Panc1 (cell line): Measurements from ENCODE around the gene NFATC2. TPM values are rescaled to one million over a fixed set of nuclear protein-coding genes. Genes with fewer than 3 reads are reported as not detected.

Experiments
- ATAC-seq: fragments of 200-7000 bp; cut with Tn5 transposase; 2 replicates; pipeline ENCODE4 v1.9.1; 2020; ENCODE audit warnings: mild to moderate bottlenecking, moderate library complexity
- BruUV-seq: library from RNA; stranded (reverse); fragments of 400-500 nt; replicated peaks from 2 replicates; lab custom pipeline; 2021; lab: Mats Ljungman, UMichigan
- CTCF ChIA-PET: fragments of 300-600 bp; sonication (Branson Sonifier 250); formaldehyde crosslinking; loops from one replicate; lab custom pipeline; 2022; ENCODE audit warnings: antibody characterized with exemption; lab: Charles Lee
- POLR2A ChIA-PET: fragments of 300-600 bp; sonication (Branson Sonifier 250); formaldehyde crosslinking; loops from one replicate; lab custom pipeline; 2022; ENCODE audit warnings: antibody characterized with exemption; lab: Charles Lee
- DNase-seq: peaks from one replicate; pipeline ENCODE4 v3.0.0-alpha.2; 2010; ENCODE audit warnings: low read depth, low spot score
- H3K27ac ChIP-seq: 2 replicates; pipeline ENCODE4 v1.5.1; 2011; ENCODE audit warnings: mild to moderate bottlenecking, low read length, inconsistent platforms
- H3K27me3 ChIP-seq: fragments of 200-500 bp; sonication (Bioruptor generic); 2 replicates; pipeline ENCODE4 v1.6.0; 2014; ENCODE audit warnings: low read length, inconsistent platforms; ENCODE audit not compliant: control insufficient read depth, insufficient read depth
- H3K36me3 ChIP-seq: fragments of 200-500 bp; sonication (Bioruptor generic); 2 replicates; pipeline ENCODE4 v1.5.1; 2014; ENCODE audit warnings: inconsistent platforms, mild to moderate bottlenecking, low read length, moderate library complexity; ENCODE audit not compliant: control insufficient read depth, insufficient read depth
- H3K4me1 ChIP-seq: 2 replicates; pipeline ENCODE4 v1.5.1; 2011; ENCODE audit warnings: inconsistent platforms, mild to moderate bottlenecking, low read length, moderate library complexity; ENCODE audit not compliant: control insufficient read depth, insufficient read depth
- H3K4me3 ChIP-seq, 2 experiments: 2 replicates each; pipeline ENCODE4 v1.5.1; 2011 to 2012; ENCODE audit warnings: low read depth in 2 of 2, low read length in 2 of 2, mild to moderate bottlenecking in 2 of 2, inconsistent platforms in 1 of 2, moderate library complexity in 1 of 2
- H3K9me3 ChIP-seq: fragments of 200-500 bp; sonication (Bioruptor generic); 2 replicates; pipeline ENCODE4 v1.5.1; 2014; ENCODE audit warnings: low read depth, mild to moderate bottlenecking, inconsistent platforms, low read length, moderate library complexity; ENCODE audit not compliant: control insufficient read depth, insufficient read depth
- CTCF ChIP-seq: fragments of 450-650 bp; IDR thresholded peaks from 2 replicates; pipeline ENCODE4 v1.5.1; 2017; ENCODE audit warnings: mild to moderate bottlenecking
- POLR2AphosphoS5 ChIP-seq: IDR thresholded peaks from 2 replicates; pipeline ENCODE4 v1.6.1; 2012; ENCODE audit warnings: mild to moderate bottlenecking, low read depth, low read length, moderate library complexity
- SIN3A ChIP-seq: IDR thresholded peaks from 2 replicates; pipeline ENCODE4 v1.6.1; 2012; ENCODE audit warnings: low read depth, mild to moderate bottlenecking, low read length, moderate library complexity, borderline replicate concordance; ENCODE audit not compliant: insufficient read depth
- TCF7L2 ChIP-seq: IDR thresholded peaks from 2 replicates; pipeline ENCODE4 v1.6.1; 2011; ENCODE audit warnings: mild to moderate bottlenecking, low read depth, low read length, inconsistent platforms
- in situ Hi-C: cut with HindIII; loops from 2 replicates; pipeline ENCODE4 v1.10.0; 2016; ENCODE audit warnings: low sequenced_read_pairs, low pct_unique_long_range_greater_than_20kb
- intact Hi-C: fragments of 100-400 bp; cut with micrococcal nuclease; formaldehyde crosslinking; loops from one replicate; pipeline ENCODE4 v1.10.0; 2022; ENCODE audit not compliant: unreplicated experiment
- total RNA-seq: library from RNA; stranded (reverse); gene quantifications from one replicate; pipeline ENCODE4 v1.2.1, GENCODE V29; 2021; ENCODE audit not compliant: unreplicated experiment
- TF ChIP-seq, protein P1 (sequence below), 2 experiments: IDR thresholded peaks; 2 replicates each; pipeline ENCODE4 v1.6.1; 2011 to 2012; ENCODE audit warnings: low read depth in 2 of 2, control low read depth in 1 of 2, low read length in 1 of 2, mild to moderate bottlenecking in 1 of 2, moderate library complexity in 1 of 2; ENCODE audit not compliant: insufficient read depth in 1 of 2

NFATC2 gene
- total RNA-seq, 1 experiment from 2014 or later = 10.6 TPM

DNA sequence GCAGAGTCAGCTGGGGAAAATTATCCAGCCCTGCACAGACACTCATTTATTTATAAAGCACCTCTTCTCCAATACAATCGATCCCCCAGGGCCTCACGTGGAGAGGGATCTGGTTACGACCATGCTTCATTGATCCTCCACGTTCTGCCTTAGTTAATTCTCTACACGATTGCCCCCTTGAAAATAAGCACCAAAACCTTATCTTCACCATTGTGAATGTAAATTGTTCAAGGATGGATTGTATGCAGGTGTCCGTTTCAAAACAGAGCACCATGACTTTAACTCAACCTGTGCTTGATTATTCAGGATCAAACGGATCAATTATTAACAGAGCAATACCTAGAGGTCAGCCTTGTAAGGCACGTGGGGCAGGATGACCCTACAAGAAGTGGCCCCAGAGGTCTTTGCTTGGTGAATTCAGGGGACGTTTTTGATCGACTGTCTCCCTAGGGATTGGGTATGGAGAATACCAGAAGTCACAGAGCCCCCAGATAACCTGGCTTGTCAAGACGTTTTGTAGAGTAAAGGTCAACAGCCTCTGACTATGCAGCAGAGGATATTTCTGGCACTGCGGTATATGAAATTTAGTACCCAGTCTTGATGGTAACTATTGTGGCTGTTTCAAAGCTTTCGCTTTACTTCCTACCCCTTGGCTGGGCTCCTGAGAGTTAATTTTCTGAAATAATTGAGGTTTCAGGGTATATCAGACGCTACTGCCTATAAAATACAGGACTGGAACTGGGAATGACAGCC is 112.1 kb downstream of the NFATC2 start:
- BruUV-seq = no TSS peak
- TF ChIP-seq SIN3A (no peak), POLR2AphosphoS5 (no peak), TCF7L2 (no peak), CTCF (no peak)
- TF ChIP-seq, protein P1, sequence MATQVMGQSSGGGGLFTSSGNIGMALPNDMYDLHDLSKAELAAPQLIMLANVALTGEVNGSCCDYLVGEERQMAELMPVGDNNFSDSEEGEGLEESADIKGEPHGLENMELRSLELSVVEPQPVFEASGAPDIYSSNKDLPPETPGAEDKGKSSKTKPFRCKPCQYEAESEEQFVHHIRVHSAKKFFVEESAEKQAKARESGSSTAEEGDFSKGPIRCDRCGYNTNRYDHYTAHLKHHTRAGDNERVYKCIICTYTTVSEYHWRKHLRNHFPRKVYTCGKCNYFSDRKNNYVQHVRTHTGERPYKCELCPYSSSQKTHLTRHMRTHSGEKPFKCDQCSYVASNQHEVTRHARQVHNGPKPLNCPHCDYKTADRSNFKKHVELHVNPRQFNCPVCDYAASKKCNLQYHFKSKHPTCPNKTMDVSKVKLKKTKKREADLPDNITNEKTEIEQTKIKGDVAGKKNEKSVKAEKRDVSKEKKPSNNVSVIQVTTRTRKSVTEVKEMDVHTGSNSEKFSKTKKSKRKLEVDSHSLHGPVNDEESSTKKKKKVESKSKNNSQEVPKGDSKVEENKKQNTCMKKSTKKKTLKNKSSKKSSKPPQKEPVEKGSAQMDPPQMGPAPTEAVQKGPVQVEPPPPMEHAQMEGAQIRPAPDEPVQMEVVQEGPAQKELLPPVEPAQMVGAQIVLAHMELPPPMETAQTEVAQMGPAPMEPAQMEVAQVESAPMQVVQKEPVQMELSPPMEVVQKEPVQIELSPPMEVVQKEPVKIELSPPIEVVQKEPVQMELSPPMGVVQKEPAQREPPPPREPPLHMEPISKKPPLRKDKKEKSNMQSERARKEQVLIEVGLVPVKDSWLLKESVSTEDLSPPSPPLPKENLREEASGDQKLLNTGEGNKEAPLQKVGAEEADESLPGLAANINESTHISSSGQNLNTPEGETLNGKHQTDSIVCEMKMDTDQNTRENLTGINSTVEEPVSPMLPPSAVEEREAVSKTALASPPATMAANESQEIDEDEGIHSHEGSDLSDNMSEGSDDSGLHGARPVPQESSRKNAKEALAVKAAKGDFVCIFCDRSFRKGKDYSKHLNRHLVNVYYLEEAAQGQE (IDR thresholded peaks at IDR 0.05; ENCODE audit: insufficient read depth in 1 of 2, low read depth in 2 of 2, low read length in 1 of 2) = no peak
- H3K27me3 ChIP-seq = no peaks in the 10 kb centered on the region
- no peak overlapping the region for H3K4me3 ChIP-seq
- no peaks in the 10 kb centered on the region for H3K4me1 ChIP-seq
- ChIA-PET POLR2A (no interaction called here), CTCF (no interaction called here)
- no peak overlapping the region for H3K27ac ChIP-seq
- intact Hi-C loops (no loop called here), in situ Hi-C loops (no loop called here)
- no peaks in the 10 kb centered on the region for H3K9me3 ChIP-seq
- no peaks in the 10 kb centered on the region for H3K36me3 ChIP-seq
- DNase-seq = no peak
- ATAC-seq = no peak

GRCh38 chr20:51429696-51430095 is 112.8 kb downstream of the NFATC2 start:
- POLR2A ChIA-PET = no interaction called here
- ATAC-seq (no peak), DNase-seq (no peak)
- CTCF ChIA-PET = no interaction called here
- Histone ChIP-seq H3K4me3 (no peak overlapping the region), H3K36me3 (no peaks in the 10 kb centered on the region), H3K9me3 (no peaks in the 10 kb centered on the region), H3K4me1 (no peaks in the 10 kb centered on the region), H3K27me3 (no peaks in the 10 kb centered on the region), H3K27ac (no peak overlapping the region)
- no TSS peak for BruUV-seq
- no peak for TF ChIP-seq SIN3A
- no peak for TF ChIP-seq TCF7L2
- TF ChIP-seq POLR2AphosphoS5 = no peak
- intact Hi-C loops (no loop called here), in situ Hi-C loops (no loop called here)

- CTCF ChIA-PET = no interaction called here
- in situ Hi-C loops (no loop called here), intact Hi-C loops (no loop called here)
- ATAC-seq (no peak), DNase-seq (no peak)
- BruUV-seq = no TSS peak
- POLR2A ChIA-PET = no interaction called here
- Histone ChIP-seq H3K4me1 (no peaks in the 10 kb centered on the region), H3K27me3 (no peaks in the 10 kb centered on the region), H3K4me3 (no peak overlapping the region), H3K27ac (no peak overlapping the region), H3K36me3 (no peaks in the 10 kb centered on the region), H3K9me3 (no peaks in the 10 kb centered on the region)
- TF ChIP-seq CTCF (no peak), TCF7L2 (no peak), POLR2AphosphoS5 (no peak), SIN3A (no peak)
- TF ChIP-seq, protein P1 (IDR thresholded peaks at IDR 0.05; ENCODE audit: insufficient read depth in 1 of 2, low read depth in 2 of 2, low read length in 1 of 2) = no peak
These were observed 113.4 kb downstream of the NFATC2 start for GRCh38 chr20:51429144-51429482.
